H1 (cell line): ENCODE measurements around the gene RPL23. TPM values are rescaled to one million over a fixed set of nuclear protein-coding genes. Genes with fewer than 3 reads are reported as not detected.

Source experiments
- CTCF ChIA-PET: fragments of 300-600 bp; sonication (Branson Sonifier 250); formaldehyde crosslinking; loops from one replicate; lab custom pipeline; 2021; ENCODE audit not compliant: partially characterized antibody; lab: Charles Lee
- POLR2A ChIA-PET: fragments of 300-600 bp; sonication (Branson Sonifier 250); formaldehyde crosslinking; loops from one replicate; lab custom pipeline; 2021; ENCODE audit warnings: inconsistent platforms; ENCODE audit not compliant: partially characterized antibody; lab: Charles Lee
- DNase-seq, 2 experiments: peaks; one replicate each; pipeline versions ENCODE4 v3.0.0 to v3.0.0-alpha.2; 2010 to 2022; ENCODE audit warnings: low spot score in 2 of 2, low read depth in 1 of 2, mixed read lengths in 1 of 2
- FAIRE-seq: peaks from 2 replicates; lab custom pipeline; 2011; peaks lifted over from hg19 to GRCh38; lab: Jason Lieb, UNC
- H2AFZ ChIP-seq: 2 replicates; pipeline ENCODE4 v1.8.1; 2012; ENCODE audit warnings: low read length, inconsistent platforms
- H2AK5ac ChIP-seq: 2 replicates; pipeline ENCODE4 v1.6.1; 2013; ENCODE audit warnings: low read depth, low read length
- H2BK120ac ChIP-seq: replicated peaks from 2 replicates; pipeline ENCODE3; 2013; ENCODE audit warnings: low read depth, low read length, inconsistent platforms
- H2BK12ac ChIP-seq: 2 replicates; pipeline ENCODE4 v1.6.1; 2013; ENCODE audit warnings: low read depth, low read length
- H2BK15ac ChIP-seq: 2 replicates; pipeline ENCODE4 v1.6.1; 2013; ENCODE audit warnings: low read length
- H2BK20ac ChIP-seq: 2 replicates; pipeline ENCODE4 v1.6.1; 2013; ENCODE audit warnings: low read length
- H2BK5ac ChIP-seq: 2 replicates; pipeline ENCODE4 v1.6.1; 2013; ENCODE audit warnings: low read depth, low read length
- H3K14ac ChIP-seq: 2 replicates; pipeline ENCODE4 v1.6.1; 2013; ENCODE audit warnings: inconsistent platforms; ENCODE audit not compliant: insufficient read length
- H3K18ac ChIP-seq: 2 replicates; pipeline ENCODE4 v1.6.1; 2013; ENCODE audit warnings: low read length; ENCODE audit errors: extremely low read depth
- H3K23ac ChIP-seq: 2 replicates; pipeline ENCODE4 v1.6.1; 2013; ENCODE audit warnings: inconsistent platforms; ENCODE audit not compliant: insufficient read length
- H3K23me2 ChIP-seq: 2 replicates; pipeline ENCODE4 v1.6.1; 2013; ENCODE audit warnings: low read depth, low read length
- H3K27ac ChIP-seq: 2 replicates; pipeline ENCODE4 v1.6.1; 2011; ENCODE audit warnings: low read depth, low read length, inconsistent platforms
- H3K27me3 ChIP-seq, 4 experiments: replicated peaks in 1 of 4; 1 replicate in 1 of 4; 2 replicates in 3 of 4; pipeline versions ENCODE4 v1.6.1 to v1.8.1; 2011 to 2013; ENCODE audit warnings: low read length in 3 of 4, mild to moderate bottlenecking in 3 of 4, inconsistent platforms in 2 of 4, mixed read lengths in 2 of 4, moderate library complexity in 1 of 4; ENCODE audit not compliant: control insufficient read depth in 3 of 4, insufficient read depth in 3 of 4; ENCODE audit errors: extremely low read depth in 1 of 4
- H3K36me3 ChIP-seq, 4 experiments: 2 replicates each; pipeline versions ENCODE4 v1.6.1 to v1.8.1; 2011 to 2013; ENCODE audit warnings: mild to moderate bottlenecking in 4 of 4, low read length in 3 of 4, moderate library complexity in 2 of 4, control low read depth in 1 of 4, inconsistent platforms in 1 of 4; ENCODE audit not compliant: insufficient read depth in 4 of 4, control insufficient read depth in 2 of 4
- H3K4ac ChIP-seq: replicated peaks from 2 replicates; pipeline ENCODE3; 2013; ENCODE audit warnings: low read length, low read depth, mixed read lengths, inconsistent platforms; ENCODE audit not compliant: insufficient read length
- H3K4me1 ChIP-seq, 4 experiments: replicated peaks in 1 of 4; 1 replicate in 1 of 4; 2 replicates in 3 of 4; pipeline versions ENCODE4 v1.6.1 to v1.8.1; 2011 to 2013; ENCODE audit warnings: low read length in 3 of 4, inconsistent platforms in 2 of 4, mixed read lengths in 1 of 4; ENCODE audit not compliant: insufficient read depth in 4 of 4, control insufficient read depth in 3 of 4
- H3K4me2 ChIP-seq, 2 experiments: 2 replicates each; pipeline versions ENCODE4 v1.6.1 to v1.8.1; 2011 to 2013; ENCODE audit warnings: low read depth in 2 of 2, low read length in 2 of 2, control low read depth in 1 of 2, inconsistent platforms in 1 of 2, mild to moderate bottlenecking in 1 of 2; ENCODE audit not compliant: insufficient read depth in 1 of 2
- H3K4me3 ChIP-seq, 4 experiments: fragments of 200-600, 300-600 bp in 1 of 4; sonication (generic), shearing (Covaris generic), sonication (Bioruptor Twin) in 1 of 4; 2 replicates each; pipeline versions ENCODE4 v1.5.1 to v1.8.1; 2011 to 2016; ENCODE audit warnings: low read length in 4 of 4, low read depth in 3 of 4, control low read depth in 2 of 4, inconsistent platforms in 2 of 4, mild to moderate bottlenecking in 2 of 4, mixed read lengths in 1 of 4, moderate library complexity in 1 of 4; ENCODE audit not compliant: insufficient read depth in 2 of 4; ENCODE audit errors: extremely low read depth in 1 of 4
- H3K56ac ChIP-seq: replicated peaks from 2 replicates; pipeline ENCODE3; 2013; ENCODE audit warnings: low read depth, mild to moderate bottlenecking, mixed read lengths, low read length, inconsistent platforms; ENCODE audit not compliant: insufficient read length
- H3K79me1 ChIP-seq: 2 replicates; pipeline ENCODE4 v1.6.1; 2013; ENCODE audit warnings: low read depth, low read length, control low read depth
- H3K79me2 ChIP-seq, 2 experiments: 2 replicates each; pipeline versions ENCODE4 v1.6.1 to v1.8.1; 2012 to 2013; ENCODE audit warnings: low read length in 2 of 2, mild to moderate bottlenecking in 2 of 2, inconsistent platforms in 1 of 2; ENCODE audit not compliant: insufficient read depth in 2 of 2, control insufficient read depth in 1 of 2
- H3K9ac ChIP-seq, 4 experiments: replicated peaks in 1 of 4; 1 replicate in 1 of 4; 2 replicates in 3 of 4; pipeline versions ENCODE4 v1.6.1 to v1.8.1; 2011 to 2013; ENCODE audit warnings: low read depth in 3 of 4, low read length in 3 of 4, control low read depth in 2 of 4, mild to moderate bottlenecking in 2 of 4, moderate library complexity in 2 of 4, inconsistent platforms in 1 of 4; ENCODE audit errors: extremely low read depth in 1 of 4
- H3K9me3 ChIP-seq, 2 experiments: 2 replicates each; pipeline versions ENCODE4 v1.6.1 to v1.8.1; 2012 to 2013; ENCODE audit warnings: mild to moderate bottlenecking in 2 of 2, moderate library complexity in 2 of 2, control low read depth in 1 of 2, inconsistent platforms in 1 of 2, low read depth in 1 of 2, low read length in 1 of 2, mixed read lengths in 1 of 2; ENCODE audit not compliant: insufficient read depth in 2 of 2
- H4K20me1 ChIP-seq, 2 experiments: replicated peaks in 1 of 2; 2 replicates each; pipeline versions ENCODE3 to v1.8.1; 2011 to 2013; ENCODE audit warnings: inconsistent platforms in 2 of 2, low read length in 2 of 2, mild to moderate bottlenecking in 1 of 2; ENCODE audit not compliant: insufficient read depth in 2 of 2, control insufficient read depth in 1 of 2
- H4K5ac ChIP-seq: 2 replicates; pipeline ENCODE4 v1.6.1; 2013; ENCODE audit warnings: low read length, low read depth, mixed read lengths, inconsistent platforms; ENCODE audit not compliant: insufficient read length
- H4K8ac ChIP-seq: 2 replicates; pipeline ENCODE4 v1.8.0; 2013; ENCODE audit warnings: mild to moderate bottlenecking, moderate library complexity, low read length, inconsistent platforms; ENCODE audit not compliant: insufficient read depth; ENCODE audit errors: extremely low read depth
- H4K91ac ChIP-seq: replicated peaks from 2 replicates; pipeline ENCODE3; 2013; ENCODE audit warnings: low read length, mixed read lengths, inconsistent platforms; ENCODE audit not compliant: insufficient read length
- FOSL1 ChIP-seq: IDR thresholded peaks from 2 replicates; pipeline ENCODE4 v1.6.1; 2011; ENCODE audit warnings: mild to moderate bottlenecking, low read depth, low read length, moderate library complexity; ENCODE audit not compliant: insufficient read depth
- KDM4A ChIP-seq: IDR thresholded peaks from one replicate; pipeline ENCODE4 v1.7.1; 2012; ENCODE audit warnings: low read depth, mild to moderate bottlenecking, moderate library complexity, low read length, inconsistent platforms; ENCODE audit not compliant: severe bottlenecking
- RNF2 ChIP-seq: fragments of 200-900, 300-1000 bp; sonication (generic); IDR thresholded peaks from 2 replicates; pipeline ENCODE4 v1.7.1; 2016; ENCODE audit warnings: borderline replicate concordance, low read depth, mild to moderate bottlenecking, antibody characterized with exemption, low read length; ENCODE audit not compliant: poor library complexity, severe bottlenecking; ENCODE audit errors: missing control alignments
- SIX5 ChIP-seq: IDR thresholded peaks from 2 replicates; pipeline ENCODE4 v1.6.1; 2011; ENCODE audit warnings: mild to moderate bottlenecking, low read depth, low read length
- WGBS, 2 experiments: shearing (Covaris generic) in 1 of 2; methylation state at CpG; one replicate each; pipeline versions ENCODE4 v1.1.6 to v1.1.7; 2013 to 2015; ENCODE audit warnings: low lambda C conversion rate in 2 of 2, mixed read lengths in 2 of 2, inconsistent platforms in 1 of 2, low coverage in 1 of 2, missing lambda C conversion rate in 1 of 2; ENCODE audit not compliant: insufficient replicate concordance in 2 of 2, insufficient coverage in 1 of 2, insufficient read length in 1 of 2; ENCODE audit errors: extremely low coverage in 1 of 2, missing lambda C conversion rate in 1 of 2; 5-methylcytosine and 5-hydroxymethylcytosine counted together
- polyA plus RNA-seq, 7 experiments: library from polyadenylated mRNA; depleted of rRNA in 3 of 7; stranded (reverse) in 5 of 7; unstranded in 2 of 7; fragments of >200 nt in 5 of 7; fragments of 200-250 nt in 2 of 7; gene quantifications; 1 replicate in 5 of 7; 2 replicates in 1 of 7; 4 replicates in 1 of 7; pipeline versions ENCODE4 v1.2.1 to v1.2.3, GENCODE V29; 2011 to 2013; ENCODE audit warnings: missing spikeins in 2 of 7, mixed read lengths in 2 of 7
- total RNA-seq: library from RNA; stranded (reverse); fragmentation: NEBNext Ultra II Directional; extraction: Animal tissue kit (Norgen Biotek cat#: 25700); gene quantifications from 2 replicates; pipeline ENCODE4 v1.2.1, GENCODE V29; 2021
- TF ChIP-seq, protein P1 (sequence below): IDR thresholded peaks from 2 replicates; pipeline ENCODE4 v1.6.1; 2012; ENCODE audit warnings: low read length, inconsistent platforms
- TF ChIP-seq, protein P2 (sequence below), 3 experiments: IDR thresholded peaks; 1 replicate in 2 of 3; 2 replicates in 1 of 3; pipeline versions ENCODE4 v1.5.1 to v1.6.1; 2011; ENCODE audit warnings: low read length in 3 of 3, mild to moderate bottlenecking in 3 of 3, inconsistent platforms in 2 of 3, low read depth in 1 of 3, moderate library complexity in 1 of 3; ENCODE audit not compliant: insufficient read depth in 1 of 3; ENCODE audit errors: control extremely low read depth in 1 of 3

RPL23 gene
- total and polyA plus RNA-seq, 2 of the 8 experiments (the other 6 are each of a cell fraction or from before 2014, with no cell fraction given) = 2,148 to 2,502 TPM

DNA sequence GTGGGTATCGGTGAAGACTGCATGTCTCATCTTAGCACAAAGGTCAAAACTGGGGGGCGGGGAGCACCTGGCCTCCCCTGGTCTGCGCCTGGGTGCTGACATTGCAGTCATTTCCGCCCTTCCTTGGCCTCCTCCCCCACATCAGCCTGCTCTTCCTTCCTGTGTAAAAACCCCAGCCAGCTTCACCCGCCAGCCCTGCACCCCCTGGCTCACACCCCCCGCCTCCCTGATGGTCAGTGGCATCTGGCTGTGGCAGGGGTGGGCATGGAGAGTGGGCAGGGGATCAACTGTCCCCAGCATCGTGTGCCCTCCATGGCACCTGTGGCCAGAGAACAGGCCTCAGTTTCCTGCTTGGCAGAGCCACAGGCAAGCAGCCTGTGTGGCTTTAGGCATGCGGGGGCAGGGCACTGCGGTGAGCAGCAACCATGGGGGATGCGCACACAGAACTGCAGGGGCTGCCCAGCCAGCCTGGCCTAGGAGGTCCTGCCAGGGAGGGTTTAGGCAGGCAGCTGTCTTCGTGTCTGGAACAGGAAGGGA lies 45.4 kb upstream of the RPL23 start:
- Histone ChIP-seq H3K4ac (no peak overlapping the region), H3K56ac (no peak overlapping the region), H2AK5ac (no peak overlapping the region), H2BK12ac (no peak overlapping the region)
- POLR2A ChIA-PET = interaction anchor here (1.1 to 4.0 kb wide), 6 partner anchors 11 to 147 kb away, joined by 3 to 16 read pairs (median 4); partner anchors contain the start of genes LASP1 and RPL23
- 91% methylated on average over 9 of the region's 11 CpGs; no CpG with 5 or more reads in 1 of the 2 experiments for WGBS, 2 experiments
- no peak for TF ChIP-seq KDM4A
- no peak for TF ChIP-seq SIX5
- TF ChIP-seq, protein P1, sequence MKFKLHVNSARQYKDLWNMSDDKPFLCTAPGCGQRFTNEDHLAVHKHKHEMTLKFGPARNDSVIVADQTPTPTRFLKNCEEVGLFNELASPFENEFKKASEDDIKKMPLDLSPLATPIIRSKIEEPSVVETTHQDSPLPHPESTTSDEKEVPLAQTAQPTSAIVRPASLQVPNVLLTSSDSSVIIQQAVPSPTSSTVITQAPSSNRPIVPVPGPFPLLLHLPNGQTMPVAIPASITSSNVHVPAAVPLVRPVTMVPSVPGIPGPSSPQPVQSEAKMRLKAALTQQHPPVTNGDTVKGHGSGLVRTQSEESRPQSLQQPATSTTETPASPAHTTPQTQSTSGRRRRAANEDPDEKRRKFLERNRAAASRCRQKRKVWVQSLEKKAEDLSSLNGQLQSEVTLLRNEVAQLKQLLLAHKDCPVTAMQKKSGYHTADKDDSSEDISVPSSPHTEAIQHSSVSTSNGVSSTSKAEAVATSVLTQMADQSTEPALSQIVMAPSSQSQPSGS = no peak
- TF ChIP-seq RNF2 = no peak
- no peak for TF ChIP-seq FOSL1
- TF ChIP-seq, protein P2, sequence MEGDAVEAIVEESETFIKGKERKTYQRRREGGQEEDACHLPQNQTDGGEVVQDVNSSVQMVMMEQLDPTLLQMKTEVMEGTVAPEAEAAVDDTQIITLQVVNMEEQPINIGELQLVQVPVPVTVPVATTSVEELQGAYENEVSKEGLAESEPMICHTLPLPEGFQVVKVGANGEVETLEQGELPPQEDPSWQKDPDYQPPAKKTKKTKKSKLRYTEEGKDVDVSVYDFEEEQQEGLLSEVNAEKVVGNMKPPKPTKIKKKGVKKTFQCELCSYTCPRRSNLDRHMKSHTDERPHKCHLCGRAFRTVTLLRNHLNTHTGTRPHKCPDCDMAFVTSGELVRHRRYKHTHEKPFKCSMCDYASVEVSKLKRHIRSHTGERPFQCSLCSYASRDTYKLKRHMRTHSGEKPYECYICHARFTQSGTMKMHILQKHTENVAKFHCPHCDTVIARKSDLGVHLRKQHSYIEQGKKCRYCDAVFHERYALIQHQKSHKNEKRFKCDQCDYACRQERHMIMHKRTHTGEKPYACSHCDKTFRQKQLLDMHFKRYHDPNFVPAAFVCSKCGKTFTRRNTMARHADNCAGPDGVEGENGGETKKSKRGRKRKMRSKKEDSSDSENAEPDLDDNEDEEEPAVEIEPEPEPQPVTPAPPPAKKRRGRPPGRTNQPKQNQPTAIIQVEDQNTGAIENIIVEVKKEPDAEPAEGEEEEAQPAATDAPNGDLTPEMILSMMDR (IDR thresholded peaks at IDR 0.05; ENCODE audit: control extremely low read depth in 1 of 3, insufficient read depth in 1 of 3, low read depth in 1 of 3, low read length in 3 of 3) = no peak
- TF ChIP-seq, all 59 proteins: peak for 0
- H2BK120ac ChIP-seq = no peak overlapping the region
- no peak overlapping the region for H3K23ac ChIP-seq
- no peaks in the 10 kb centered on the region; the same call in 1 of the 2 replicates for H3K79me1 ChIP-seq
- FAIRE-seq (no peak), DNase-seq (no peak)
- no peak overlapping the region for H2BK15ac ChIP-seq
- no peak overlapping the region for H3K18ac ChIP-seq
- CTCF ChIA-PET = interaction anchor here (0.5 to 0.9 kb wide), 2 partner anchors 11 to 13 kb away, joined by 3 read pairs; no protein-coding TSS in a partner anchor
- no peak overlapping the region for H2AFZ ChIP-seq
- peaks cover 0 to 5% (median 4%) of the 10 kb centered on the region in 4 experiments; a peak in 5 of 7 replicates for H3K4me1 ChIP-seq
- no peak overlapping the region for H3K4me3 ChIP-seq
- peak overlapping the region; percentile 60; the same call in 1 of the 2 replicates for H2BK5ac ChIP-seq
- H2BK20ac ChIP-seq = no peak overlapping the region
- no peak overlapping the region for H4K5ac ChIP-seq
- H3K14ac ChIP-seq = no peak overlapping the region
- H3K36me3 ChIP-seq = peaks cover 4 to 20% (median 13%) of the 10 kb centered on the region in 4 experiments; a peak in 7 of 8 replicates
- H3K79me2 ChIP-seq = peaks cover 0 to 5% of the 10 kb centered on the region in 2 experiments; a peak in 1 of 4 replicates
- H3K4me2 ChIP-seq = no peak overlapping the region
- peaks cover 0 to 6% of the 10 kb centered on the region in 2 experiments for H4K20me1 ChIP-seq
- H4K8ac ChIP-seq = no peak overlapping the region
- no peak overlapping the region; a peak in 1 of 7 replicates for H3K9ac ChIP-seq
- no peaks in the 10 kb centered on the region for H3K27me3 ChIP-seq
- no peak overlapping the region for H4K91ac ChIP-seq
- no peaks in the 10 kb centered on the region for H3K9me3 ChIP-seq
- H3K23me2 ChIP-seq = no peaks in the 10 kb centered on the region
- no peak overlapping the region for H3K27ac ChIP-seq
